ENCODE results near the gene SAMD11. TPM values are rescaled to one million over a fixed set of nuclear protein-coding genes. Genes with fewer than 3 reads are reported as not detected.

Gene SAMD11
- total RNA-seq, 1 experiment from 2014 or later, result 0.54 TPM

- H3K9me3 Mint-ChIP-seq (ENCODE audit: low read depth, unreplicated experiment), result no peaks in the 10 kb centered on the region
- DNase-seq, result no peak
- intact Hi-C loops (cut with micrococcal nuclease; ENCODE audit: unreplicated experiment), result no loop called here
- CTCF ChIA-PET, result interaction anchor here (1.3 to 1.7 kb wide), 2 partner anchors 33 to 71 kb away, joined by 7 to 13 read pairs; no protein-coding TSS in a partner anchor
- no peaks in the 10 kb centered on the region for H3K4me1 Mint-ChIP-seq (ENCODE audit: low read depth, unreplicated experiment)
- TF ChIP-seq CTCF (IDR thresholded peaks at IDR 0.05; ENCODE audit: unreplicated experiment), result no peak
- H3K36me3 Mint-ChIP-seq (ENCODE audit: insufficient read depth, unreplicated experiment), result peaks cover 9% of the 10 kb centered on the region
- H3K4me3 Mint-ChIP-seq (ENCODE audit: low read depth, unreplicated experiment), result peak overlapping the region; percentile 72
- BruUV-seq (replicated peaks), result no TSS peak
- H3K27ac Mint-ChIP-seq (ENCODE audit: unreplicated experiment), result no peak overlapping the region
- H3K27me3 Mint-ChIP-seq (ENCODE audit: unreplicated experiment), result peaks cover 37% of the 10 kb centered on the region
Observed at GRCh38 chr1:905071-905749, 18.5 kb upstream of the SAMD11 start.

GRCh38 chr1:905811-906599 lies 17.7 kb upstream of the SAMD11 start:
- DNase-seq, result no peak
- BruUV-seq (replicated peaks), result no TSS peak
- Mint-ChIP-seq H3K4me3 (ENCODE audit: low read depth, unreplicated experiment) (no peak overlapping the region), H3K4me1 (ENCODE audit: low read depth, unreplicated experiment) (peaks cover 3% of the 10 kb centered on the region), H3K27me3 (ENCODE audit: unreplicated experiment) (peaks cover 37% of the 10 kb centered on the region), H3K36me3 (ENCODE audit: insufficient read depth, unreplicated experiment) (peaks cover 12% of the 10 kb centered on the region), H3K27ac (ENCODE audit: unreplicated experiment) (no peak overlapping the region), H3K9me3 (ENCODE audit: low read depth, unreplicated experiment) (no peaks in the 10 kb centered on the region)
- no peak for TF ChIP-seq CTCF (IDR thresholded peaks at IDR 0.05; ENCODE audit: unreplicated experiment)
- CTCF ChIA-PET, result interaction anchor here (1.7 kb wide), 1 partner anchor 32 kb away, joined by 13 read pairs; no protein-coding TSS in a partner anchor
- intact Hi-C loops (cut with micrococcal nuclease; ENCODE audit: unreplicated experiment), result no loop called here

- Mint-ChIP-seq H3K27ac (ENCODE audit: unreplicated experiment) (no peak overlapping the region), H3K4me3 (ENCODE audit: low read depth, unreplicated experiment) (no peak overlapping the region), H3K27me3 (ENCODE audit: unreplicated experiment) (peaks cover 38% of the 10 kb centered on the region), H3K9me3 (ENCODE audit: low read depth, unreplicated experiment) (no peaks in the 10 kb centered on the region), H3K4me1 (ENCODE audit: low read depth, unreplicated experiment) (peaks cover 10% of the 10 kb centered on the region), H3K36me3 (ENCODE audit: insufficient read depth, unreplicated experiment) (peaks cover 14% of the 10 kb centered on the region)
- no TSS peak for BruUV-seq (replicated peaks)
- no peak for DNase-seq
- TF ChIP-seq CTCF (IDR thresholded peaks at IDR 0.05; ENCODE audit: unreplicated experiment), result no peak
- intact Hi-C loops (cut with micrococcal nuclease; ENCODE audit: unreplicated experiment), result no loop called here
- CTCF ChIA-PET, result no interaction called here
Observed at GRCh38 chr1:906600-907420, 16.9 kb upstream of the SAMD11 start.

GRCh38 chr1:907611-908451 lies 15.9 kb upstream of the SAMD11 start:
- BruUV-seq (replicated peaks), result no TSS peak
- no peak overlapping the region for H3K27ac Mint-ChIP-seq (ENCODE audit: unreplicated experiment)
- H3K4me3 Mint-ChIP-seq (ENCODE audit: low read depth, unreplicated experiment), result no peak overlapping the region
- H3K4me1 Mint-ChIP-seq (ENCODE audit: low read depth, unreplicated experiment), result peaks cover 19% of the 10 kb centered on the region
- H3K36me3 Mint-ChIP-seq (ENCODE audit: insufficient read depth, unreplicated experiment), result peaks cover 14% of the 10 kb centered on the region
- H3K9me3 Mint-ChIP-seq (ENCODE audit: low read depth, unreplicated experiment), result no peaks in the 10 kb centered on the region
- DNase-seq, result no peak
- no peak for TF ChIP-seq CTCF (IDR thresholded peaks at IDR 0.05; ENCODE audit: unreplicated experiment)
- H3K27me3 Mint-ChIP-seq (ENCODE audit: unreplicated experiment), result peaks cover 48% of the 10 kb centered on the region
- intact Hi-C loops (cut with micrococcal nuclease; ENCODE audit: unreplicated experiment), result no loop called here
- CTCF ChIA-PET, result no interaction called here
